HepG2 (cell line): ENCODE results near the gene PLCG1. TPM values are rescaled to one million over a fixed set of nuclear protein-coding genes. Genes with fewer than 3 reads are reported as not detected.

Experiments
- ATAC-seq: fragments of 200-7000 bp; cut with Tn5 transposase; 3 replicates; pipeline ENCODE4 v1.9.1; 2020; ENCODE audit warnings: mild to moderate bottlenecking, moderate library complexity
- BruUV-seq: library from RNA; stranded (reverse); fragments of 400-500 nt; replicated peaks from 2 replicates; lab custom pipeline; 2021; lab: Mats Ljungman, UMichigan
- CTCF ChIA-PET: fragments of 300-600 bp; formaldehyde crosslinking; extraction: SDS; loops from one replicate; lab custom pipeline; 2021; ENCODE audit warnings: low total read pairs, inconsistent platforms, low intra/inter-chr PET ratio; lab: Yijun Ruan, JAX
- POLR2A ChIA-PET: fragments of 350-600 bp; sonication (Branson Sonifier 250); formaldehyde crosslinking; loops from one replicate; lab custom pipeline; 2020; ENCODE audit warnings: antibody characterized with exemption, inconsistent platforms; lab: Yijun Ruan, JAX
- DNase-seq: peaks from one replicate; pipeline ENCODE4 v3.0.0-alpha.2; 2015; ENCODE audit warnings: low spot score
- FAIRE-seq: peaks from 3 replicates; lab custom pipeline; 2011; peaks lifted over from hg19 to GRCh38; lab: Jason Lieb, UNC
- H2AFZ ChIP-seq: one replicate; pipeline ENCODE4 v1.6.1; 2011; ENCODE audit warnings: low read length, inconsistent platforms
- H3K27ac ChIP-seq: fragments of 300-600 bp; 3 replicates; pipeline ENCODE4 v1.8.0; 2011; ENCODE audit warnings: mixed run types, mild to moderate bottlenecking, mixed read lengths, low read length, inconsistent platforms; ENCODE audit not compliant: insufficient read depth; ENCODE audit errors: extremely low read length
- H3K27me3 ChIP-seq, 2 experiments: fragments of 200-600 bp in 1 of 2; 2 replicates in 1 of 2; 3 replicates in 1 of 2; pipeline versions ENCODE4 v1.6.0 to v1.8.0; 2011; ENCODE audit warnings: low read length in 2 of 2, mild to moderate bottlenecking in 2 of 2, moderate library complexity in 2 of 2, inconsistent platforms in 1 of 2; ENCODE audit not compliant: insufficient read depth in 2 of 2, control insufficient read depth in 1 of 2
- H3K36me3 ChIP-seq, 2 experiments: fragments of 200-600 bp in 1 of 2; replicated peaks in 1 of 2; 2 replicates in 1 of 2; 3 replicates in 1 of 2; pipeline versions ENCODE4 v1.5.1 to v1.8.0; 2011; ENCODE audit warnings: low read length in 2 of 2, inconsistent platforms in 1 of 2; ENCODE audit not compliant: insufficient read depth in 2 of 2, control insufficient read depth in 1 of 2
- H3K4me1 ChIP-seq: 2 replicates; pipeline ENCODE4 v1.5.1; 2012; ENCODE audit warnings: low read length, inconsistent platforms; ENCODE audit not compliant: insufficient read depth
- H3K4me2 ChIP-seq: 2 replicates; pipeline ENCODE4 v1.6.0; 2011; ENCODE audit warnings: low read depth, low read length, inconsistent platforms
- H3K4me3 ChIP-seq, 3 experiments: fragments of 200-600 bp in 1 of 3; sonication (generic), shearing (Covaris generic) in 1 of 3; replicated peaks in 1 of 3; 2 replicates each; pipeline ENCODE4 v1.5.1; 2011 to 2016; ENCODE audit warnings: low read length in 3 of 3, inconsistent platforms in 2 of 3, low read depth in 2 of 3, mild to moderate bottlenecking in 2 of 3, control low read depth in 1 of 3, mixed read lengths in 1 of 3; ENCODE audit not compliant: insufficient read depth in 1 of 3
- H3K79me2 ChIP-seq: one replicate; pipeline ENCODE4 v1.6.1; 2011; ENCODE audit warnings: low read length, inconsistent platforms; ENCODE audit not compliant: insufficient read depth
- H3K9ac ChIP-seq: 2 replicates; pipeline ENCODE4 v1.6.0; 2011; ENCODE audit warnings: mild to moderate bottlenecking, low read depth, low read length, inconsistent platforms; ENCODE audit not compliant: insufficient read depth
- H3K9me3 ChIP-seq: 2 replicates; pipeline ENCODE4 v1.5.1; 2012; ENCODE audit warnings: mild to moderate bottlenecking, low read length
- H4K20me1 ChIP-seq: 2 replicates; pipeline ENCODE4 v1.6.0; 2011; ENCODE audit warnings: inconsistent platforms, mild to moderate bottlenecking, low read length, moderate library complexity; ENCODE audit not compliant: insufficient read depth
- NFIB ChIP-seq: sonication (generic); formaldehyde crosslinking; IDR thresholded peaks from 2 replicates; pipeline ENCODE4 v1.9.0; 2021; ENCODE audit warnings: missing genetic modification reagents, mild to moderate bottlenecking, borderline replicate concordance
- RFX1 ChIP-seq: fragments of 450-650 bp; IDR thresholded peaks from 2 replicates; pipeline ENCODE4 v1.6.1; 2017
- SOX13 ChIP-seq, 3 experiments: fragments of 450-650 bp in 1 of 3; sonication (generic) in 1 of 3; formaldehyde crosslinking in 1 of 3; IDR thresholded peaks in 2 of 3; conservative IDR thresholded peaks in 1 of 3; 2 replicates each; pipeline versions ENCODE4 v1.5.0 to v1.6.1; 2016 to 2020; ENCODE audit warnings: antibody characterized with exemption in 1 of 3, mild to moderate bottlenecking in 1 of 3, missing compliant biosample characterization in 1 of 3, missing genetic modification reagents in 1 of 3, moderate library complexity in 1 of 3
- TOPORS ChIP-seq: sonication (generic); formaldehyde crosslinking; IDR thresholded peaks from 2 replicates; pipeline ENCODE4 v1.8.0; 2023; ENCODE audit warnings: mild to moderate bottlenecking, missing genetic modification reagents
- ZBTB3 ChIP-seq: sonication (generic); formaldehyde crosslinking; IDR thresholded peaks from 2 replicates; pipeline ENCODE4 v1.4.0; 2020; ENCODE audit warnings: low read depth, mild to moderate bottlenecking, moderate library complexity, missing genetic modification reagents, borderline replicate concordance
- ZMAT3 ChIP-seq: sonication (generic); formaldehyde crosslinking; conservative IDR thresholded peaks from 2 replicates; pipeline ENCODE4 v1.7.0; 2021; ENCODE audit warnings: missing genetic modification reagents
- ZNF225 ChIP-seq: sonication (generic); formaldehyde crosslinking; IDR thresholded peaks from 2 replicates; pipeline ENCODE4 v1.4.0; 2020; ENCODE audit warnings: mild to moderate bottlenecking, missing genetic modification reagents
- ZNF260 ChIP-seq: sonication (generic); formaldehyde crosslinking; IDR thresholded peaks from 2 replicates; pipeline ENCODE4 v1.4.0; 2020; ENCODE audit warnings: missing genetic modification reagents, low read depth, mild to moderate bottlenecking, borderline replicate concordance
- ZNF263 ChIP-seq: sonication (generic); formaldehyde crosslinking; IDR thresholded peaks from 2 replicates; pipeline ENCODE4 v1.4.0; 2020; ENCODE audit warnings: missing genetic modification reagents
- ZNF431 ChIP-seq: sonication (generic); formaldehyde crosslinking; IDR thresholded peaks from 2 replicates; pipeline ENCODE4 v1.9.0; 2022; ENCODE audit warnings: missing genetic modification reagents, low read depth, mild to moderate bottlenecking, borderline replicate concordance
- ZNF451 ChIP-seq: sonication (generic); formaldehyde crosslinking; IDR thresholded peaks from 2 replicates; pipeline ENCODE4 v1.5.0; 2020; ENCODE audit warnings: mild to moderate bottlenecking, missing genetic modification reagents
- ZNF460 ChIP-seq: sonication (generic); formaldehyde crosslinking; IDR thresholded peaks from 2 replicates; pipeline ENCODE4 v1.5.1; 2020; ENCODE audit warnings: missing genetic modification reagents, mild to moderate bottlenecking, borderline replicate concordance
- ZNF512B ChIP-seq: sonication (generic); formaldehyde crosslinking; IDR thresholded peaks from 2 replicates; pipeline ENCODE4 v1.5.1; 2020; ENCODE audit warnings: missing genetic modification reagents, mild to moderate bottlenecking, borderline replicate concordance
- ZNF777 ChIP-seq: sonication (generic); formaldehyde crosslinking; IDR thresholded peaks from 2 replicates; pipeline ENCODE4 v1.4.0; 2020; ENCODE audit warnings: missing genetic modification reagents
- ZSCAN22 ChIP-seq: sonication (generic); formaldehyde crosslinking; IDR thresholded peaks from 2 replicates; pipeline ENCODE4 v1.4.0; 2020; ENCODE audit warnings: mild to moderate bottlenecking, missing genetic modification reagents
- ZZZ3 ChIP-seq: sonication (generic); formaldehyde crosslinking; IDR thresholded peaks from 2 replicates; pipeline ENCODE4 v1.4.0; 2020; ENCODE audit warnings: missing genetic modification reagents, mild to moderate bottlenecking, borderline replicate concordance
- in situ Hi-C: cut with HindIII; loops from 2 replicates; pipeline ENCODE4 v1.10.0; 2017; ENCODE audit warnings: low pct_unique_long_range_greater_than_20kb; ENCODE audit not compliant: extremely low pct_ligation_motif_present
- intact Hi-C: fragments of 100-400 bp; cut with micrococcal nuclease; formaldehyde crosslinking; loops from one replicate; pipeline ENCODE4 v1.10.0; 2022; ENCODE audit not compliant: unreplicated experiment
- polyA plus RNA-seq, 8 experiments: library from polyadenylated mRNA; depleted of rRNA in 3 of 8; stranded (reverse) in 7 of 8; unstranded in 1 of 8; fragments of >200 nt; fragmentation: Illumina TruSeq in 4 of 8; extraction: Trizol in 4 of 8; gene quantifications; 2 replicates each; pipeline versions ENCODE4 v1.2.1 to v1.2.3, GENCODE V29; 2011 to 2016; ENCODE audit warnings: low read depth in 4 of 8, missing spikeins in 1 of 8, mixed read lengths in 1 of 8; ENCODE audit not compliant: insufficient read depth in 1 of 8
- total RNA-seq, 5 experiments: library from RNA; depleted of rRNA; stranded (reverse); fragments of >200 nt; fragmentation: Illumina TruSeq; extraction: Trizol; gene quantifications; 2 replicates each; pipeline ENCODE4 v1.2.3, GENCODE V29; 2016; ENCODE audit warnings: low read depth in 1 of 5
- TF ChIP-seq, protein P1 (sequence below): sonication (generic); formaldehyde crosslinking; IDR thresholded peaks from 2 replicates; pipeline ENCODE4 v1.4.0; 2020; ENCODE audit warnings: mild to moderate bottlenecking, missing genetic modification reagents

Gene PLCG1
- total and polyA plus RNA-seq, 2 of the 13 experiments (the other 11 are each of a cell fraction or from before 2014, with no cell fraction given) = 85.3 to 158 TPM

DNA sequence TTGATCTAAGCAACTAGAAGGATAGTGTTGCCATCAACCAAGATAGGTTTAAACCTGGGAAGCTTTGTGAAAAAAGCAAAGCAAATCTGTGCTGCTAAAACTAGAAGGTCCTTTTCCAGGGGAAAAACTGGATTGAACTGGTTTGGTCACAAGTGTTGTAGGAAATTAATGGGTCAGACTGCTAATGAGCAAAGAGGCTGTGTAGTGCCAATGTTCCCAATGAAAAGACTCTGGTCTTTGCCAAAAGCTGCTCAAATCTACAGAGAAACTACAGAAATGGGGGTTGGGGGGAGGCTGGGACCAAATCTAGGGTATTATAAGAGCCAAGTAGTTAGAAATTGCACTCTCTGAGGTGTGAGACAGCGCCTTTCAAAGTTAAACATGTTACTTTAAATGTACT lies 85.0 kb downstream of the PLCG1 start (continued):
- no peak for TF ChIP-seq ZNF512B (CRISPR knock-in tag)
- no peak for TF ChIP-seq ZNF460 (CRISPR knock-in tag)
- no peak for TF ChIP-seq SOX13 (IDR thresholded peaks at IDR 0.05)
- no peak for TF ChIP-seq SOX13 (CRISPR knock-in tag; conservative IDR thresholded peaks at IDR 0.05 in 1 of 2, IDR thresholded peaks at IDR 0.05 in 1 of 2)
- TF ChIP-seq ZMAT3 (CRISPR knock-in tag) = no peak
- TF ChIP-seq ZSCAN22 = no peak
- no peak for TF ChIP-seq NFIB (CRISPR knock-in tag)

DNA sequence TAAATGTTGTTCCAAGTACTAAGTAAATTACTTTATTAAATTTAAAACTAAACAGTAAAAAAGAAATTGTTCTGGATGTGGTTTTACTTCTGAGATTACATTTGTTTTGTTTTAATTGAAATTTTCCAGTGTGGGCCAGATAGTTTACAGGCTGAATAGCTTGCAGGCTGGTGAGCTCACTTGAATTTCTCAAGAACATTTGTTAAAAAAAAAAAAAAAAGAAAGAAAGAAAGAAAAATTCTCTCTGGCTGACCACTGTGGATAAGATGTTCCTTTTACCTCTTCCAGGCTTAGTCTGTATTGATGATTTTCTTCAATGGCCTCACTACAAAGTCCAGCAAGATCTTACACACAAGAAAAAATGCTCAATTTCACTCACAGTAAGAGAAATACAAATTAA lies 85.4 kb downstream of the PLCG1 start:
- ATAC-seq = no peak
- no peak for DNase-seq
- no peak overlapping the region for H2AFZ ChIP-seq
- POLR2A ChIA-PET = no interaction called here
- no peaks in the 10 kb centered on the region for H3K4me1 ChIP-seq
- H3K79me2 ChIP-seq = no peaks in the 10 kb centered on the region
- TF ChIP-seq ZNF431 (no peak), ZNF263 (CRISPR knock-in tag) (no peak), SOX13 (IDR thresholded peaks at IDR 0.05) (no peak), SOX13 (CRISPR knock-in tag; conservative IDR thresholded peaks at IDR 0.05 in 1 of 2, IDR thresholded peaks at IDR 0.05 in 1 of 2) (no peak), ZZZ3 (CRISPR knock-in tag) (no peak), ZBTB3 (CRISPR knock-in tag) (no peak), ZNF260 (CRISPR knock-in tag) (no peak), ZNF451 (CRISPR knock-in tag) (no peak), ZNF460 (CRISPR knock-in tag) (no peak), RFX1 (no peak), TOPORS (CRISPR knock-in tag) (no peak), ZNF225 (CRISPR knock-in tag) (no peak), ZNF777 (no peak)
- TF ChIP-seq, protein P1, sequence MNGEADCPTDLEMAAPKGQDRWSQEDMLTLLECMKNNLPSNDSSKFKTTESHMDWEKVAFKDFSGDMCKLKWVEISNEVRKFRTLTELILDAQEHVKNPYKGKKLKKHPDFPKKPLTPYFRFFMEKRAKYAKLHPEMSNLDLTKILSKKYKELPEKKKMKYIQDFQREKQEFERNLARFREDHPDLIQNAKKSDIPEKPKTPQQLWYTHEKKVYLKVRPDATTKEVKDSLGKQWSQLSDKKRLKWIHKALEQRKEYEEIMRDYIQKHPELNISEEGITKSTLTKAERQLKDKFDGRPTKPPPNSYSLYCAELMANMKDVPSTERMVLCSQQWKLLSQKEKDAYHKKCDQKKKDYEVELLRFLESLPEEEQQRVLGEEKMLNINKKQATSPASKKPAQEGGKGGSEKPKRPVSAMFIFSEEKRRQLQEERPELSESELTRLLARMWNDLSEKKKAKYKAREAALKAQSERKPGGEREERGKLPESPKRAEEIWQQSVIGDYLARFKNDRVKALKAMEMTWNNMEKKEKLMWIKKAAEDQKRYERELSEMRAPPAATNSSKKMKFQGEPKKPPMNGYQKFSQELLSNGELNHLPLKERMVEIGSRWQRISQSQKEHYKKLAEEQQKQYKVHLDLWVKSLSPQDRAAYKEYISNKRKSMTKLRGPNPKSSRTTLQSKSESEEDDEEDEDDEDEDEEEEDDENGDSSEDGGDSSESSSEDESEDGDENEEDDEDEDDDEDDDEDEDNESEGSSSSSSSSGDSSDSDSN (CRISPR knock-in tag) = no peak
- TF ChIP-seq, all 625 proteins: peak for 0
- Histone ChIP-seq H3K9me3 (no peaks in the 10 kb centered on the region), H3K9ac (no peak overlapping the region), H3K36me3 (no peaks in the 10 kb centered on the region), H3K27me3 (no peaks in the 10 kb centered on the region), H3K4me3 (no peak overlapping the region), H3K27ac (no peak overlapping the region), H4K20me1 (no peaks in the 10 kb centered on the region), H3K4me2 (no peak overlapping the region)
- FAIRE-seq = no peak
- no TSS peak for BruUV-seq
- CTCF ChIA-PET = no interaction called here
- in situ Hi-C loops = no loop called here
- intact Hi-C loops = no loop called here
